HG03457 (cell line): ENCODE results near the gene ABHD14A.

Experiments
- ATAC-seq: cut with Tn5 transposase; IDR thresholded peaks from one replicate; pipeline ENCODE4 v1.9.1; 2021; ENCODE audit warnings: moderate number of reproducible peaks; ENCODE audit not compliant: unreplicated experiment

ABHD14A gene

GRCh38 chr3:52015438-52016228 is 40.8 kb downstream of the ABHD14A start:
- ATAC-seq: no peak

- ATAC-seq: no peak
Measured at GRCh38 chr3:52017586-52017985, 42.7 kb downstream of the ABHD14A start.

- no peak for ATAC-seq
Measured at GRCh38 chr3:52018319-52019000, 43.6 kb downstream of the ABHD14A start.

- no peak for ATAC-seq
Measured at GRCh38 chr3:52019352-52020080, 44.7 kb downstream of the ABHD14A start.

- no peak for ATAC-seq
Measured at GRCh38 chr3:52020796-52021195, 45.9 kb downstream of the ABHD14A start.

- ATAC-seq: no peak
Measured at GRCh38 chr3:52021489-52022268, 46.8 kb downstream of the ABHD14A start.

GRCh38 chr3:52022323-52023100 is 47.6 kb downstream of the ABHD14A start:
- no peak for ATAC-seq

- no peak for ATAC-seq
Measured at GRCh38 chr3:52023101-52023770, 48.4 kb downstream of the ABHD14A start.

GRCh38 chr3:52023860-52024764 is 49.2 kb downstream of the ABHD14A start:
- ATAC-seq: peak; percentile 68

GRCh38 chr3:52024765-52025452 is 50.0 kb downstream of the ABHD14A start:
- no peak for ATAC-seq

- ATAC-seq: no peak
Measured at GRCh38 chr3:52025453-52025852, 50.6 kb downstream of the ABHD14A start.

- no peak for ATAC-seq
Measured at GRCh38 chr3:52026041-52026440, 51.2 kb downstream of the ABHD14A start.

- ATAC-seq: no peak
Measured at GRCh38 chr3:52028572-52028971, 53.7 kb downstream of the ABHD14A start.

- no peak for ATAC-seq
Measured at GRCh38 chr3:52029053-52029452, 54.2 kb downstream of the ABHD14A start.

- ATAC-seq: no peak
Measured at GRCh38 chr3:52029535-52029934, 54.7 kb downstream of the ABHD14A start.
